OCI-LY3 (cell line): ENCODE data around the gene CYB5R3.

ENCODE experiments used
- CTCF ChIP-seq: fragments of 200-600, 300-600 bp; sonication (generic); IDR thresholded peaks from 2 replicates; pipeline ENCODE4 v1.5.1; 2014; ENCODE audit warnings: antibody characterized with exemption, low read length, low read depth
- EZH2phosphoT487 ChIP-seq: fragments of 200-600 bp; shearing (Covaris generic); IDR thresholded peaks from 2 replicates; pipeline ENCODE4 v1.6.1; 2018; ENCODE audit warnings: antibody characterized with exemption, mixed run types, low read depth

- TF ChIP-seq CTCF (no peak), EZH2phosphoT487 (no peak)
Observed at GRCh38 chr22:42633013-42633412, 16.2 kb downstream of the CYB5R3 start.
